ENCODE measurements around the gene OGFR. TPM values are rescaled to one million over a fixed set of nuclear protein-coding genes. Genes with fewer than 3 reads are reported as not detected.

Gene OGFR
- total RNA-seq, 1 donor from 2014 or later: 7.0 TPM

GRCh38 chr20:62775206-62775605, 29.4 kb upstream of the OGFR start:
- Histone ChIP-seq H3K4me1 (peaks cover under 1% of the 10 kb centered on the region), H3K79me2 (ENCODE audit: low read depth) (no peaks in the 10 kb centered on the region), H3K27ac (no peak overlapping the region), H2AFZ (replicated peaks) (no peak overlapping the region), H3K4me2 (no peak overlapping the region), H3K9ac (no peak overlapping the region), H3F3A (ENCODE audit: low read depth) (no peaks in the 10 kb centered on the region), H3K36me3 (no peaks in the 10 kb centered on the region), H4K20me1 (ENCODE audit: low read depth) (no peaks in the 10 kb centered on the region), H3K27me3 (no peaks in the 10 kb centered on the region), H3K4me3 (no peak overlapping the region), H3K9me3 (ENCODE audit: low read depth) (no peaks in the 10 kb centered on the region)
- Mint-ChIP-seq H3K36me3 (no peaks in the 10 kb centered on the region), H3K27me3 (ENCODE audit: insufficient read depth, low read depth) (peaks cover 9% of the 10 kb centered on the region), H3K27ac (no peak overlapping the region), H3K4me3 (no peak overlapping the region), H3K9me3 (no peaks in the 10 kb centered on the region), H3K4me1 (peaks cover 40% of the 10 kb centered on the region)
- no peak for TF ChIP-seq EZH2 (IDR thresholded peaks at IDR 0.05)
- TF ChIP-seq CTCF (IDR thresholded peaks at IDR 0.05): no peak
- no peak for TF ChIP-seq EZH2phosphoT487 (IDR thresholded peaks at IDR 0.05)
- no peak for DNase-seq (ENCODE audit: low spot score)

- no peak overlapping the region for H3K9ac ChIP-seq
- no peaks in the 10 kb centered on the region for H3K9me3 Mint-ChIP-seq
- H3K4me3 ChIP-seq: no peak overlapping the region
- H3F3A ChIP-seq (ENCODE audit: low read depth): no peaks in the 10 kb centered on the region
- H3K36me3 Mint-ChIP-seq: no peaks in the 10 kb centered on the region
- H3K79me2 ChIP-seq (ENCODE audit: low read depth): no peaks in the 10 kb centered on the region
- no peaks in the 10 kb centered on the region for H4K20me1 ChIP-seq (ENCODE audit: low read depth)
- peaks cover 47% of the 10 kb centered on the region for H3K4me1 Mint-ChIP-seq
- no peak overlapping the region for H3K27ac ChIP-seq
- DNase-seq (ENCODE audit: low spot score): no peak
- no peak overlapping the region for H2AFZ ChIP-seq (replicated peaks)
- H3K9me3 ChIP-seq (ENCODE audit: low read depth): no peaks in the 10 kb centered on the region
- H3K27me3 ChIP-seq: no peaks in the 10 kb centered on the region
- peaks cover 9% of the 10 kb centered on the region for H3K27me3 Mint-ChIP-seq (ENCODE audit: insufficient read depth, low read depth)
- H3K4me3 Mint-ChIP-seq: no peak overlapping the region
- H3K36me3 ChIP-seq: no peaks in the 10 kb centered on the region
- H3K4me2 ChIP-seq: no peak overlapping the region
- H3K4me1 ChIP-seq: peaks cover 6% of the 10 kb centered on the region
- TF ChIP-seq EZH2phosphoT487 (IDR thresholded peaks at IDR 0.05) (no peak), EZH2 (IDR thresholded peaks at IDR 0.05) (no peak), CTCF (IDR thresholded peaks at IDR 0.05) (no peak)
- H3K27ac Mint-ChIP-seq: peak overlapping the region; percentile 31
These were observed 28.5 kb upstream of the OGFR start for GRCh38 chr20:62776035-62776691.

- Histone ChIP-seq H3K9me3 (ENCODE audit: low read depth) (no peaks in the 10 kb centered on the region), H3K4me3 (no peak overlapping the region), H3K4me1 (peaks cover 6% of the 10 kb centered on the region), H3K9ac (no peak overlapping the region), H3K36me3 (no peaks in the 10 kb centered on the region), H2AFZ (replicated peaks) (no peak overlapping the region), H4K20me1 (ENCODE audit: low read depth) (no peaks in the 10 kb centered on the region), H3K79me2 (ENCODE audit: low read depth) (no peaks in the 10 kb centered on the region), H3K27ac (no peak overlapping the region), H3K27me3 (no peaks in the 10 kb centered on the region), H3F3A (ENCODE audit: low read depth) (no peaks in the 10 kb centered on the region), H3K4me2 (no peak overlapping the region)
- H3K9me3 Mint-ChIP-seq: no peaks in the 10 kb centered on the region
- DNase-seq (ENCODE audit: low spot score): no peak
- H3K27ac Mint-ChIP-seq: peak overlapping the region; percentile 63
- H3K36me3 Mint-ChIP-seq: no peaks in the 10 kb centered on the region
- H3K27me3 Mint-ChIP-seq (ENCODE audit: insufficient read depth, low read depth): peaks cover 9% of the 10 kb centered on the region
- peaks cover 44% of the 10 kb centered on the region for H3K4me1 Mint-ChIP-seq
- TF ChIP-seq EZH2 (IDR thresholded peaks at IDR 0.05) (no peak), EZH2phosphoT487 (IDR thresholded peaks at IDR 0.05) (no peak), CTCF (IDR thresholded peaks at IDR 0.05) (no peak)
- H3K4me3 Mint-ChIP-seq: no peak overlapping the region
These were observed 27.7 kb upstream of the OGFR start for GRCh38 chr20:62776692-62777527.

Data from neural progenitor cell (in vitro differentiated cells).